Prostate gland (tissue), 2 donors: ENCODE data around the gene NCOA1. TPM values are rescaled to one million over a fixed set of nuclear protein-coding genes. Genes with fewer than 3 reads are reported as not detected.

Source experiments
- DNase-seq: peaks from one replicate; pipeline ENCODE4 v3.0.0-alpha.2; 2019; ENCODE audit warnings: low spot score
- H3K27ac ChIP-seq, 2 donors: fragments of 200-600 bp; sonication (generic); 2 replicates each; pipeline ENCODE4 v1.5.1; 2017 to 2019
- H3K27me3 ChIP-seq: fragments of 200-600 bp; sonication (generic); replicated peaks from 2 replicates; pipeline ENCODE4 v1.5.1; 2019; ENCODE audit not compliant: insufficient read depth
- H3K36me3 ChIP-seq, 2 donors: fragments of 200-600 bp; sonication (generic); 1 replicate in 1 of 2; 2 replicates in 1 of 2; pipeline versions ENCODE4 v1.5.1 to v1.8.1; 2017 to 2019
- H3K4me1 ChIP-seq: fragments of 200-600 bp; sonication (generic); replicated peaks from 2 replicates; pipeline ENCODE4 v1.5.1; 2019
- H3K4me3 ChIP-seq, 2 donors: fragments of 200-600 bp; sonication (generic); 2 replicates each; pipeline ENCODE4 v1.5.1; 2017 to 2019
- H3K9me3 ChIP-seq: fragments of 200-600 bp; sonication (generic); 2 replicates; pipeline ENCODE4 v1.5.1; 2017
- POLR2A ChIP-seq: fragments of 450-650 bp; IDR thresholded peaks from one replicate; pipeline ENCODE4 v1.6.1; 2016; ENCODE audit warnings: antibody characterized with exemption, mild to moderate bottlenecking
- POLR2AphosphoS5 ChIP-seq: sonication (generic); formaldehyde crosslinking; IDR thresholded peaks from one replicate; pipeline ENCODE4 v1.6.1; 2017; ENCODE audit warnings: antibody characterized with exemption
- WGBS: methylation state at CpG from one replicate; pipeline ENCODE4 v1.1.5; 2018; 5-methylcytosine and 5-hydroxymethylcytosine counted together
- intact Hi-C: fragments of 100-400 bp; cut with DNase I; formaldehyde crosslinking; loops from one replicate; pipeline ENCODE4 v1.14.2; 2022
- total RNA-seq, 2 donors: library from RNA; depleted of rRNA; stranded (reverse); fragments of >200 nt; gene quantifications; one replicate each; pipeline ENCODE4 v1.1.0, GENCODE V29; 2016
- TF ChIP-seq, protein P1 (sequence below), 4 experiments: fragments of 200-600 bp in 2 of 4; fragments of 450-650 bp in 2 of 4; sonication (generic) in 2 of 4; IDR thresholded peaks; 1 replicate in 3 of 4; 2 replicates in 1 of 4; pipeline ENCODE4 v1.5.1; 2016 to 2019; ENCODE audit warnings: antibody characterized with exemption in 4 of 4, mild to moderate bottlenecking in 2 of 4, moderate library complexity in 2 of 4

NCOA1 gene
- total RNA-seq, 2 donors from 2014 or later: 24.9 to 72.4 TPM

DNA sequence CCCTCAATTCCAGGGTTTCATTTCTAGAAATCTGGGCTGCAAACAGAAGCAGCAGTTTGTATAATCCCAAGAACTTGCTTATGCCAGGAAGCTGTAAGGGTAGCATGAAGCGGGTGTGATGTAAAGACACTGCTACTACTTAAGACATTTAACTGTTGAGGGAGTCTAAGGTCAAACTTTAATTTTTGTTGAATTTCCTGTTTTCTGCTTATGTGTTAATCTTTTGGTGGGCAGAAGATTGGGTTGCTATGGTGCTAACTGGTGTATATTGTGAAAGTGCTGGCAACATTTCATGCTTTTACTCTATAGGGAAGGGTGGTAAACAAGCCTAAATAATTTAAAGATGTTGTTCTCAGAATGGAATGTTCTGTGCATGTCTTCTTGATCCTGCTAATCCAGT lies 2.7 kb downstream of the NCOA1 start:
- no peak overlapping the region for H3K4me3 ChIP-seq
- no peak for DNase-seq
- no peaks in the 10 kb centered on the region for H3K36me3 ChIP-seq
- TF ChIP-seq POLR2AphosphoS5: no peak
- TF ChIP-seq POLR2A: no peak
- TF ChIP-seq, protein P1, sequence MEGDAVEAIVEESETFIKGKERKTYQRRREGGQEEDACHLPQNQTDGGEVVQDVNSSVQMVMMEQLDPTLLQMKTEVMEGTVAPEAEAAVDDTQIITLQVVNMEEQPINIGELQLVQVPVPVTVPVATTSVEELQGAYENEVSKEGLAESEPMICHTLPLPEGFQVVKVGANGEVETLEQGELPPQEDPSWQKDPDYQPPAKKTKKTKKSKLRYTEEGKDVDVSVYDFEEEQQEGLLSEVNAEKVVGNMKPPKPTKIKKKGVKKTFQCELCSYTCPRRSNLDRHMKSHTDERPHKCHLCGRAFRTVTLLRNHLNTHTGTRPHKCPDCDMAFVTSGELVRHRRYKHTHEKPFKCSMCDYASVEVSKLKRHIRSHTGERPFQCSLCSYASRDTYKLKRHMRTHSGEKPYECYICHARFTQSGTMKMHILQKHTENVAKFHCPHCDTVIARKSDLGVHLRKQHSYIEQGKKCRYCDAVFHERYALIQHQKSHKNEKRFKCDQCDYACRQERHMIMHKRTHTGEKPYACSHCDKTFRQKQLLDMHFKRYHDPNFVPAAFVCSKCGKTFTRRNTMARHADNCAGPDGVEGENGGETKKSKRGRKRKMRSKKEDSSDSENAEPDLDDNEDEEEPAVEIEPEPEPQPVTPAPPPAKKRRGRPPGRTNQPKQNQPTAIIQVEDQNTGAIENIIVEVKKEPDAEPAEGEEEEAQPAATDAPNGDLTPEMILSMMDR (IDR thresholded peaks at IDR 0.05): no peak
- H3K27me3 ChIP-seq: no peaks in the 10 kb centered on the region
- intact Hi-C loops: loop anchor here (10.0 kb wide), 2 partner anchors 69 to 301 kb away; partner anchors contain the start of genes CENPO and PTRHD1
- H3K27ac ChIP-seq: no peak overlapping the region
- no peaks in the 10 kb centered on the region for H3K4me1 ChIP-seq
- no peaks in the 10 kb centered on the region for H3K9me3 ChIP-seq
- 67% methylated on average over 1 of the region's 1 CpG for WGBS

DNA sequence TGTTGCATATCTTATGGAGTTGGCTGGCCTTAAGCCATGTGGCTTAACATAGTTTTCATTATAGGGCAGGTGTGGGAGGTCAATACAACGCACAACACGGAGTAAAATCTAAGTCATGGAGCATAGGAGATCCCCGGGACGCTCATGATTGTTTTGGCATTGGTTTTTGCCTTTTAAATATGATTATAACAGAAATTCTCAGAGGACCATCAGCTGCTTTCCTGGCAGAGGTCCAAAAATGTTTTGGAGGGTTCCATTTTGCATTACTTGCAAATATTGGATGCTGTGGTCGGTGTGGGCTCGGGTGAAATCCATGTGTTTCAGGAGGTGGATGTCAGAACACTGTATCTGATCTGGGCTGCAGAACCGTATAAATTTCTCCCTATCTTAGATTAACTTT lies 3.4 kb downstream of the NCOA1 start:
- Histone ChIP-seq H3K27ac (no peak overlapping the region), H3K9me3 (no peaks in the 10 kb centered on the region), H3K4me3 (no peak overlapping the region), H3K27me3 (no peaks in the 10 kb centered on the region), H3K36me3 (no peaks in the 10 kb centered on the region), H3K4me1 (no peaks in the 10 kb centered on the region)
- 89% methylated on average over 7 of the region's 7 CpGs for WGBS
- DNase-seq: no peak
- TF ChIP-seq, protein P1 (IDR thresholded peaks at IDR 0.05): no peak
- TF ChIP-seq POLR2AphosphoS5: no peak
- no peak for TF ChIP-seq POLR2A
- intact Hi-C loops: loop anchor here (10.0 kb wide), 2 partner anchors 70 to 300 kb away; partner anchors contain the start of genes CENPO and PTRHD1

DNA sequence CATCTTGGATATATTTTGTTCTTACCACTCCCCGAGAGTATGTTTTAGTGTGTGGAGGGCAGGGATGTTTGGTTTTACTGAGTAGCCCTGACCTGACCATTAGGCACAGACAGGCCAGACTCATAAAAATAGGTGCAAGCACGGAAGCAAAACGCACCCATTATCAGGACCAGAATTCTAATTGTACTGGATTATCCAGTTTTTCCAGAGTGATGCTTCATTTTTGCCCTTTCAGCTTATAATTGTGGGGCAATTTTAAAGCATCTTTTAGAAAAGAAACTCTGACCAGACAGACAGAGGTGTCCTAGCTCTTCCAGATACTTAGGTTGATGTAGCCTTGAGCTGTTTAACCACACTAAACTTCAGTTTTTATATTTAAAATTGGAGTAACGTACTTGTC lies 4.4 kb downstream of the NCOA1 start:
- TF ChIP-seq POLR2AphosphoS5 (no peak), POLR2A (no peak)
- TF ChIP-seq, protein P1 (IDR thresholded peaks at IDR 0.05): no peak
- no peak overlapping the region for H3K4me3 ChIP-seq
- WGBS: 61% methylated on average over 4 of the region's 4 CpGs
- intact Hi-C loops: loop anchor here (10.0 kb wide), 2 partner anchors 71 to 299 kb away; partner anchors contain the start of genes CENPO and PTRHD1
- H3K27ac ChIP-seq: no peak overlapping the region
- H3K9me3 ChIP-seq: no peaks in the 10 kb centered on the region
- no peaks in the 10 kb centered on the region for H3K27me3 ChIP-seq
- H3K4me1 ChIP-seq: no peaks in the 10 kb centered on the region
- no peak for DNase-seq
- no peaks in the 10 kb centered on the region for H3K36me3 ChIP-seq

DNA sequence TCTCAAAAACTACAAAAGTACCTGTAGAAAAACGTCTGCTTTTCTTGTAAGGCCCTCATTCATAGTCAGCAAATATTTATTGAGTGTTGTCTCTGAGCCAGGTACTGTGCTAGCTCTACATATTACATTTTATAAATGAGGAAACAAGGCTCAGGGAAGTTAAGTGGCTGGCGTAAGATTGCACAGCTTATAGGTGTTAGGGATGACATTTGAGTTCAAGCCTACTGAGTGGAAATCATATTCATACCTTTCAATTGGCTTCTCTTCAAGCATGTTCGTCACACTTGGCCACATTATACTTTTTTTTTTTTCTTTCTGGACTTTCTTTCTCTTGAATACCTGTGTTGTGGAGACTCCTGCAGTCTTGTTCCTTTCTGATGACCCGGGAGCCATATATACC lies 5.9 kb downstream of the NCOA1 start:
- intact Hi-C loops: loop anchor here (10.0 kb wide), 2 partner anchors 72 to 298 kb away; partner anchors contain the start of genes CENPO and PTRHD1
- Histone ChIP-seq H3K4me3 (no peak overlapping the region), H3K27ac (no peak overlapping the region), H3K27me3 (no peaks in the 10 kb centered on the region), H3K4me1 (no peaks in the 10 kb centered on the region), H3K36me3 (no peaks in the 10 kb centered on the region), H3K9me3 (no peaks in the 10 kb centered on the region)
- DNase-seq: no peak
- TF ChIP-seq, protein P1 (IDR thresholded peaks at IDR 0.05): no peak
- no peak for TF ChIP-seq POLR2AphosphoS5
- no peak for TF ChIP-seq POLR2A
- WGBS: 67% methylated on average over 4 of the region's 4 CpGs

DNA sequence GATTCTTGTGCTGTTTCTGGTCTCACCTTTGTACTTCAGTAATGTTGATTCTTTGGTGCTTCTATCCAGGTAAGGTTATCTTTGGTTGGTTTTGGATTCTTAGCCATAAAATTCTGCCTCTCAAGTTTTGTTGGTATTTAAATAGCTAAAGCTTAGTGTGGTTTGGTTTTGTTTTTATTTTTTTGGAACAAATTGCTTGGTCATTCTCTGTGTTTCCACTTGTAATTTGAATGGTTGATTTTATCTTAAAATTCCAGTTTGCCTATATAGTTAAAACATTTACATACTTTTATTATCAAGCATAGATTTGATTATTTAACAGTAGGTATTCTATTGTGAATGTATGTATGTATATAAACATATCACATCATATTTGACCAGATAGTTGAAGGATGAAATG lies 6.6 kb downstream of the NCOA1 start:
- TF ChIP-seq POLR2A (no peak), POLR2AphosphoS5 (no peak)
- TF ChIP-seq, protein P1 (IDR thresholded peaks at IDR 0.05): no peak
- no peak overlapping the region for H3K27ac ChIP-seq
- no peak for DNase-seq
- no peaks in the 10 kb centered on the region for H3K9me3 ChIP-seq
- no peaks in the 10 kb centered on the region for H3K4me1 ChIP-seq
- no peaks in the 10 kb centered on the region for H3K36me3 ChIP-seq
- H3K27me3 ChIP-seq: no peaks in the 10 kb centered on the region
- intact Hi-C loops: loop anchor here (10.0 kb wide), 2 partner anchors 73 to 297 kb away; partner anchors contain the start of genes CENPO and PTRHD1
- no peak overlapping the region for H3K4me3 ChIP-seq
